GM18502 (cell line): ENCODE measurements around the gene TRAP1.
"Not testable (repeated sequence)": the region's sequence is repeated elsewhere in the genome, so short reads cannot be mapped to it uniquely, and the experiment has no call there.

Experiments
- ATAC-seq: cut with Tn5 transposase; IDR thresholded peaks from one replicate; pipeline ENCODE4 v1.9.1; 2021; ENCODE audit warnings: mild to moderate bottlenecking; ENCODE audit not compliant: unreplicated experiment, poor library complexity

The TRAP1 gene

GRCh38 chr16:3625331-3625730 is 92.0 kb downstream of the TRAP1 start:
- no peak for ATAC-seq

GRCh38 chr16:3623642-3624041 is 93.7 kb downstream of the TRAP1 start:
- ATAC-seq: no peak

- ATAC-seq: no peak
These were observed 98.6 kb downstream of the TRAP1 start for GRCh38 chr16:3618769-3619141.

GRCh38 chr16:3612510-3613466 is 104.5 kb downstream of the TRAP1 start:
- ATAC-seq: no peak

DNA sequence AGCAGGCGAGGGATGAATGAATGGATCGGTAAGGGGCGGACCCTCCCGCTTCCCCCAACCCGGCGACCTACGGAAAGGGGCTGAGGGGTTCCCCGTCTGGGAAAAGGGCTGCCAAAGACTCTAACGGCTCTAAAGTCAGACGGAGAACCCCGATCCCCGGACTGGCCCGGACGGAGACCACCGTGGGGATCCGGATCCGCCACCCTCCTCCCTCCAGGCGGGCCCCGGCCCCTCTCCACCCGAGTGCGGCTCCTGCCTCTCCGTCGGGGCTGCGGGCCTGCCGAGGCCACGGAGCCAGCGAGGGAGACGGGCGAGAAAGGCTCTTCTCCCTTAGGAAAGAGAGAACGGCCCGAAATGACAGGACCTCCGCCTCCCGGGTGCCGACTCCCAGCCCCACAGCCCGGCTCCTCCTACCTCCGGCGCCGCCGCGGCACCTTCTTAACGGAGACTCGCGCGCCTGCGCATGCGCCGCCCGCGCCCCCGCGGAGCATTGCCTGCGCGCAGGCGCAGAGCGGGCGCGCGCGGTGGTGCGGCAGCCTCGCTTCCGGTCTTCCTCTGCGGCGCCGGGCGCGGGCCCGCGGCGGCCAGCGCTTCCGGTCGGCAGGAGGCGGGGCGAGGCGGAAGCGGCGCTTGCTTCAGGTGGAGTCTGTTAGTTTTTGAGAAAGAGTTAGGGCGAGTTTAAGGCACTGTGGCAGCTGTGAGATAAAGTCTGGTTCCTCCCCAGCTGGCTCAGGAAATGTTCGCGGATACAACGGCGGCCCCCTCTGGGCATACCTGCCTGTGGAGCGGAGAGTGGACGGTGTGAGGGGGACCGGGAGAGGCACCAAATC is 106.0 kb downstream of the TRAP1 start, which contains the start of gene SLX4:
SLX4 (minus strand) TSS at position 461 of the 830 bp plus-strand sequence. CDS start 2,642 bp downstream, outside the sequence.
- peak; percentile 83 for ATAC-seq

GRCh38 chr16:3610698-3611145 is 106.6 kb downstream of the TRAP1 start:
- ATAC-seq: no peak

GRCh38 chr16:3609895-3610697 is 107.2 kb downstream of the TRAP1 start:
- ATAC-seq: no peak

- ATAC-seq: not testable (repeated sequence)
These were observed 108.3 kb downstream of the TRAP1 start for GRCh38 chr16:3608976-3609375.

GRCh38 chr16:3608069-3608468 is 109.3 kb downstream of the TRAP1 start:
- no peak for ATAC-seq
